Myocyte (in vitro differentiated cells): ENCODE results near the gene PLEKHA3. TPM values are rescaled to one million over a fixed set of nuclear protein-coding genes. Genes with fewer than 3 reads are reported as not detected.
"Not testable (repeated sequence)": the region's sequence is repeated elsewhere in the genome, so short reads cannot be mapped to it uniquely, and the experiment has no call there.

Source experiments
- DNase-seq: peaks from one replicate; pipeline ENCODE4 v3.0.0-alpha.2; 2012; ENCODE audit warnings: low read depth
- total RNA-seq: library from RNA; depleted of rRNA; stranded (reverse); fragments of >200 nt; gene quantifications from 2 replicates; pipeline ENCODE4 v1.2.3, GENCODE V29; 2014

Gene PLEKHA3
- total RNA-seq, 1 donor from 2014 or later, result 11.6 TPM

DNA sequence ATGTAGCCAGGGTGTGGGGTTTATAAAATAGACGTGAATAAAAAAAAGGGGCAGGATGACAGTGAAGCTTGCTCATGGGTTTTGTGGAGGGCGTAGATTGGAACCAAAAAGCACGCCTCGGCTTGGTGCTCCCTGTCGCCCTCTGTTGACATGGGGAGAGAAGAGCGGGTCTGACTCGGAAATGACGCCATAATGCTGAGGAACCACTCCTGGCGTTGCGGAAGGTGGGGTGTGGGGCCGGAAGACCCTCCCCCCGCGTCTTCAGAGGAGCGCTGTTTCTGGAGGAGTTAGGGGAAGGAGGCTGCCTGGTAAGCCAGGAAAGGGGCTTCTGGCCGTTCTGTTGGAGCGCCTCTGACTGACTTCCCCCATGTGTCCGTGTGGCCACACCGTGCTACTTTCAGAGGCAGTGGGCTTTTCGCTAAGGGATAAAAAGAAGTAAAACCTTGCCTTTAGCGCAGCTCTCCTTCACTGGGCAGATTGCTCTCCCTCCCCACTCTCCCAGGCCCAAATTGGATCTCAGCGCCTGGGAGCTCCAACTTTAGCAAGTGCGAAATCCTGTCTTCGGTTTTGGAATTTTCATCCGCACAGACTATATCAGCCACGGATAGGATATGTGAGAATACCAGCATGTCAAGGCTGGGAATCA, 42.8 kb downstream of the PLEKHA3 start:
- DNase-seq, result peak; percentile 78

- peak; percentile 28 for DNase-seq
These were observed 43.4 kb downstream of the PLEKHA3 start for GRCh38 chr2:178523596-178524134.

DNA sequence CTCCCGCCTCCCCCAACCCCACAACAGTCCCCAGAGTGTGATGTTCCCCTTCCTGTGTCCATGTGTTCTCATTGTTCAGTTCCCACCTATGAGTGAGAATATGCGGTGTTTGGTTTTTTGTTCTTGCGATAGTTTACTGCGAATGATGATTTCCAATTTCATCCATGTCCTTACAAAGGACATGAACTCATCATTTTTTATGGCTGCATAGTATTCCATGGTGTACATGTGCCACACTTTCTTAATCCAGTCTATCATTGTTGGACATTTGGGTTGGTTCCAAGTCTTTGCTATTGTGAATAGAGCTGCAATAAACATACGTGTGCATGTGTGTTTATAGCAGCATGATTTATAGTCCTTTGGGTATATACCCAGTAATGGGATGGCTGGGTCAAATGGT, 44.8 kb downstream of the PLEKHA3 start:
- not testable (repeated sequence) for DNase-seq

DNA sequence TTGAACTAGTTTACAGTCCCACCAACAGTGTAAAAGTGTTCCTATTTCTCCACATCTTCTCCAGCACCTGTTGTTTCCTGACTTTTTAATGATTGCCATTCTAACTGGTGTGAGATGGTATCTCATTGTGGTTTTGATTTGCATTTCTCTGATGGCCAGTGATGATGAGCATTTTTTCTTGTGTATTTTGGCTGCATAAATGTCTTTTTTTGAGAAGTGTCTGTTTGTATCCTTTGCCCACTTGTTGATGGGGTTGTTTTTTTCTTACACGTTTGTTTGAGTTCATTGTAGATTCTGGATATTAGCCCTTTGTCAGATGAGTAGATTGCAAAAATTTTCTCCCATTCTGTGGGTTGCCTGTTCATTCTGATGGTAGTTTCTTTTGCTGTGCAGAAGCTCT, 45.2 kb downstream of the PLEKHA3 start:
- DNase-seq, result not testable (repeated sequence)

DNA sequence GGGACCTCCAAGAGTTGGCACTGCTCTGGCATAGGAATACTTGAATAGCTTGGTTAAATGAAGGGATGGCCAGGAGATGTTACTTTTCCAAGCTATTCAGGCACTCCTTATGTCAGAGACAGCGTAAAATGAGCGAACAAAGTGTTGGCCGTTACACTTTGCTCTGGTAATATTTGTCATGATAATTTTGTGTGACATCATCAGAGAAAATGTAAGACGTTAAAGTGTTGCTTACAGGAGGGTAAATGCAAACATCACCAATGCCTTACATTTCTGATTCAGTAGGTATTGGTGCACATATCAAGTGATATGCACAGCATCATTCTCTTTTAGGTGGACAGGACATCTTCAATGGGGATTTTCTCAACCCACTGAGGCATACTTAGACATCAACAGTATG, 46.0 kb downstream of the PLEKHA3 start:
- DNase-seq, result peak; percentile 0

GRCh38 chr2:178527592-178527991, 47.3 kb downstream of the PLEKHA3 start:
- DNase-seq, result peak; percentile 3

- DNase-seq, result peak; percentile 1
These were observed 48.4 kb downstream of the PLEKHA3 start for GRCh38 chr2:178528647-178529046.

DNA sequence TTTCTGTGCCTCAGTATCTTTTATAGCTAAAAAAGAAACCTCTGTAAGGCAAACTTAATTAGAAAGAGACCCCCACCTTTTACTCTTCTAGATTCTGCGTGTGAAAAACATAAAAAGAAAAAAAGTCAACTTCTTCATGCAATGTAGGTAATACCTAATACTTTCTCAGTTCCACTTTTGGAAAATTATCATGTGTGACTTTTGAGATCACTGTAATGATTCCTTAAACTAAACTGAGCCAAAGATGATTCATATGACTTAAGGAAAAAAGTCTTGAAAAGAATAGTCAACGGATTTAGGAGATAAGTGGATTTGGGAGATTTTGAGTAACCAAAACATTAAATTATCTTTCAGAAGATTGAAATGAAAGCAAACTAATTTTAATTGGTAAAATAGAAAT, 48.9 kb downstream of the PLEKHA3 start:
- DNase-seq, result peak; percentile 3

GRCh38 chr2:178530131-178530530, 49.9 kb downstream of the PLEKHA3 start:
- no peak for DNase-seq

DNA sequence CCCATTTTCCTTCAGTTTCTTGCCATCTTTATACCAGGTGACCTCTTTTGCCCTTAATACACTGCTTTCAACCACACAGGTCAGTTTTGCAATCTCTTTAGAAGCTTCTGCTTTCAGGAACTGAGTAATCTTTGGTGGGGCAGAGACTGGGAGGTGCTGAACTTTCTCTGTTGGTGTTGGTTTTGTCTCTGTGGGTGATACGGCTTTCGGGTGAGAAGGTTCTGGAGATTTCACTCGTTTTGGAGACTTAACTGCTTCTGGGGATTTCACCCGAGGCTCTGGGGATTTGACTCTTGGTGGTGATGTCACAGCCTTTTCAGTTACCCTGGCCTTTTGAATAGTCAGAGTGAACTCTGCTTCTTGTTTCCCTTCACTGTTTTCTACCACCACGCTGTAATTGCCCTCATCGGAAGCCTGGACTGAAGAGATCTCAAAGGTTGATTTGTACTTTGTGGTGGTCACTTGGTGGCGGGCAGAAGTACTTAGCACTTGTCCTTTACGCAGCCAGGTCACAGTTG, 50.4 kb downstream of the PLEKHA3 start:
- no peak for DNase-seq

DNA sequence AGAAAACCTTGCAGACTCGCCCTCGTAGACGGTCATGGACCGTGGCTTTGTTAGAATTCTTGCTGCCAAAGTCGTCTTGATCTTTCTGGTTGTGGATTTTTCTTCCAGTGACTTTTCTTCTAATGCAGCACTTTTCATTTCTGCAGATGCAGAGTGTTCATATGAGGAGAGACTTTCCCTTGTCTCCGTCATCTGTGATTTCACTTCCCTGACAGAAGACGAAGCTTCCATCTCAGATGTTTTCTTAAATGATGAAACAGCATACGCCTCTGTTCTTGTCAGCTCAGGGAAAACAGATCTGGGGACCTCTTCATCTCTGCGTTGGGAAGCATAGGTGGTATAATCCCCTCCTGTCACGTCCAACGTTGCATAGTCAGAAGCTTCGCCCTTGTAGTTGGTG, 50.9 kb downstream of the PLEKHA3 start:
- no peak for DNase-seq

DNA sequence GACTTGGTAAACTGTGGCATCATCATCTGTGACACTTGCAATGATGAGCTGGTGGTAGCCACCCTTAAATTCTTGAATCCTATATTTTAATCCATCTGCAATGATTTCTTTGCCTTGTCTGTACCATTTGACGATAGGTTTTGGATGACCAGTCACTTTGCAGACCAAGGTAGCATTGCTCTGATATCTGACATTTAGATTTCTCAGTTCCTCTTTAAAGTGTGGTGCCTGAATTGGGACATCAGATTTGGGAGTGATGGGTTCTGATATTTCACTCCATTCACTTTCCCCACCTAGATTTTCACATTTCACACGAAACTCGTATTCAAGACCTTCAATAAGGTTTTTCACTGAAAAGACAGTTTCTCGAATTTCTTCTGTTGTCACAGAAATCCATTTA, 55.8 kb downstream of the PLEKHA3 start:
- DNase-seq, result no peak

DNA sequence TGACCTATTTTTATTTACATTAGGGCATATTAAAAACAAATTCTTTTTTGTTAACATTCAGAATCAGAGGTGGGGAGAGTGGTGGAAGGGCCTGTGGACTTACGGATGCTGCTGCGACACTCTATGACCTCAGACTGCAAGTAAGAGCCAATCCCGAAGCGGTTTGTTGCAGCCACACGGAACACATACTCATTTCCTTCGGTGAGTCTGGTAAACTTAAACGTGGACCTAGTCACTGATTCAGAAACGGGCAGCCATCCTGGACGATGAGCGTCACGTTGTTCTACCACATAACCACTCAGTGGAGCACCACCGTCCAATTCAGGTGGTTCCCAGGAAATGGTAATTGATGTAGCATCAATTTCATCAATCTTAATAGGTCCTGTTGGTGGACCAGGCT, 61.9 kb downstream of the PLEKHA3 start:
- DNase-seq, result no peak

- DNase-seq, result no peak
These were observed 62.3 kb downstream of the PLEKHA3 start for GRCh38 chr2:178542569-178542968.

DNA sequence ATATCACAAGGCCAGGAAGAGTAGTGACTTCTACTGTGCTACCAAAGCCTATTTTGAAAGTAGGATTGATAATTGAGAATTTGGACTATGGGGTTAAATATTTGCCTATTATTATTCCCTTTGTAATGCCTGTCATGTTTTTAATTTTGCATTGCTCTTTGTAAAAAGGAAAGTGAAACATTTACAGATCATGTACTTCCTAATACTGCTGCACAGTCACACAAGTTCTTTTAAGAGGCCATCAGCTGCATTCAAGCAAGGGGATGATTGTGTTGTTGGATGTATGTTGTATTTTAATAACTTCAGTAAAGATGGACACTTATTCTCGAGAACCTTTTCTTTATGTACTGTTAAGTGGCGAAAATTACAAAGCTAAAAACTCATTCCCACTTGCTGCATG, 70.1 kb downstream of the PLEKHA3 start:
- no peak for DNase-seq

DNA sequence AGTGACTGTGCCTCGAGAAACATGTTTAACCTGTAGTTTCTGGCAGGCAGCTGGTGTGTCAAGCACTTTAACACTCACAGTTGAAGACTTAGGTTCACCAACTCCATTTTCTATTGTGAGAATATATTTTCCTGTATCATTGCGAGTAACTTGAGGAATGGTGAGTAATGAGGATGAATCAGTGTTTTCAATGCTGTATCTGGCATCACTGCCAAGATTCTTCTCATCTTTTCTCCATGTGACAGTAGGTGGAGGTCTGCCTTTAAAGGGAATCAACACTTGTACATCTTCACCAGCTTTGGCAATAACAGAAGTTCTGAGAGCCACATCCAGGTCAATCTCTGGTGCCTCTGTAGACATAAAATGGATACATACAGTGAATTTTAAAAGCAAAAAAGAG, 72.8 kb downstream of the PLEKHA3 start:
- peak; percentile 53 for DNase-seq

Other genes starting within 250 kb of the PLEKHA3 start
- 124 and 145 TPM in 2 replicates for gene PRKRA, start 29.3 kb upstream of the PLEKHA3 start, total RNA-seq
- gene PJVK, start 29.1 kb upstream of the PLEKHA3 start, total RNA-seq, result 4.9 and 5.4 TPM in 2 replicates
- gene FKBP7, start 1.9 kb upstream of the PLEKHA3 start, total RNA-seq, result 27.2 and 32.4 TPM in 2 replicates